A549 treated with Hydrocortisone at 1 μM for 4 hours (cell line): Measurements from ENCODE around the gene SLC25A29. TPM values are rescaled to one million over a fixed set of nuclear protein-coding genes. Genes with fewer than 3 reads are reported as not detected.

ENCODE experiments used
- total RNA-seq: library from RNA; stranded (reverse); fragments of 200-300 nt; extraction: Qiagen RNA extraction; gene quantifications from 5 replicates; pipeline ENCODE4 v1.2.3, GENCODE V29; 2022

Gene SLC25A29, protein sequence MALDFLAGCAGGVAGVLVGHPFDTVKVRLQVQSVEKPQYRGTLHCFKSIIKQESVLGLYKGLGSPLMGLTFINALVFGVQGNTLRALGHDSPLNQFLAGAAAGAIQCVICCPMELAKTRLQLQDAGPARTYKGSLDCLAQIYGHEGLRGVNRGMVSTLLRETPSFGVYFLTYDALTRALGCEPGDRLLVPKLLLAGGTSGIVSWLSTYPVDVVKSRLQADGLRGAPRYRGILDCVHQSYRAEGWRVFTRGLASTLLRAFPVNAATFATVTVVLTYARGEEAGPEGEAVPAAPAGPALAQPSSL
- 7.5 to 10.0 TPM (median 9.7 TPM) in 5 replicates for total RNA-seq

DNA sequence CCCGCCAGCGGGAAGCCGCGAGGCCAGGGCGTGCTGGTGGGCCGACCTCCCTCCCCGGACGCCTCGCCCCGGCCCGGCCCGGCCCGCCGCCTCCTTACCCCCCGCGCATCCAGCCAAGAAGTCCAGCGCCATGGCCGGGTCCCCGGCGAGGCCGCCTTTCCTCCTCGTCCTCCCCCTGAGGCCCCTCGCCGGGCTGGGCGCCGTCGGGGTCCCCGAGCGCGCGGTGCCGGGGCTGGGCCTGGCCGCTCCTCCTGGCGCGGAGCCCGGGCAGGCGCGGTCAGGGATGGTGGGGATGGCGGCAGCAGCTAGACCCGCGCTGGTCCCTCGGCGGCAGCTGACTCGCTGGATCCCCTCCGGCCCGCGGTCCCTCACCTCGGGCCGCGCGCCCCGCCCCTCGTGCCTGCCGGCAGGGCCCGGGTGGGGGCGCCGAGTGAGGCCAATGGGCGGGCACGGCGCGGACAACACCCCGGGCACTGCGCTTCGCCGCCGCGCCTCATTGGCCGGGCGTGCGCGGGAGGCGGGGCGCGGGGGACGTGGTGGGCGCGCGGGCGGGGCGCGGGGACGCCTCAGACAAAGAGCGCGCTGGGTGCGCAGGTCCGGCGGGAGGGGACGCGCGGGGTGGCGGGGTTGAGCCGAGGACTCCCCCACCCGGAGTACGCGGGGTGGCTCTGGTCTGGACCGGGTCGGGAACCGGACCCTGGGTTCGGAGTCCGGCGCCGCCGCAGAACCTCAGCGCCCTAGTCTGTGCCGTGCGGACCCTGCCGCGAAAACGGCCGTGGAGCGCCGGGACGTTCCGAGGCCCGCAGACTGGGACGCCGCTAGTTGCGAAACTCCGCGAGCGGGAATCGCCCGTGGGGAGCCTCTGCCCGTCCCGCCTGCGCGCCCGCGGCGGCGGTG lies at the start of gene SLC25A29:
SLC25A29 (minus strand) TSS at position 344 of the 897 bp plus-strand sequence; CDS start at position 132, 212 bp downstream.

DNA sequence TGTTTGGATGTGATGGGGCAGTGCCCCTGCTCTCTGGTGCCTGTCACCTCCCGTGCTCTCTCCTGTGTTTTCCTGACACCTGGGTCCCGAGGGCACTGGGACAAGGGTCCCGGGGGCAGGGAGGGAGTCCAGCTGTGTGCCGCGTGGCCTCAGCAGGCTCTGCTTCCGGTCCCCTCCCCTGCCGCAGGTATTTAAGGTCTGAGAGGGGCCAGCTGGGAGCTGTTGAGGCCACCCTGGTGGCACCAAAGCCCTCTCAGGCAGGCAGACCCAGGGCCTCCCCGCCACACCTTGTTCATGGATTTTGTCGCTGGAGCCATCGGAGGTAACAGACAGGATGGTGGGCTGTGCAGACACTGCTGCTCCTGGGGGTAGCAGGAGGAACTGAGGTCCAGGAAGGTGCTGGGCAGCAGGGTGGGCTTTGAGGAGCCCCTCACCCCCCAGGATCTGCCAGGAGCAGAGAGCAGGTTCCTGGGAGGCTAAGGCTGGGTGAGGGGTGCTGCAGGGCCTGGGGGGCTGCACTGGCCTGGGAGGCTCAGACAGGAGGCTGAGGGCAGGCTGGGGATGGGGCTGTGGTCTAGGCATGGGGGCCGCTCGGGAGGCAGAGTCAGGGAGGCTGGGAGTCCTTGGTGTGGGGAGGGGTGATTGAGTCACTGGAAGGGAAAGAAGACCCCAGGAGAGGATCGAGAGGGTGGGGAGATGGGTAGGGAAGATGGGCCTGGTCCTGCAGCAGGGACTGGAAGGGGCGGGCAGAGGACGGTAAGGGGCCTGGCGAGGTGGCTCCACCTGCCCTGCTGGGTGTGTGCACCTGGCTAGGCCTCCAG lies 17.1 kb upstream of the SLC25A29 start, which contains the start of gene SLC25A47:
SLC25A47 (plus strand) TSS at position 219 of the 821 bp plus-strand sequence; CDS start at position 295, 76 bp downstream.

Other genes starting within 250 kb of the SLC25A29 start
- gene EVL, start 241.0 kb downstream of the SLC25A29 start, total RNA-seq: 28.4 to 31.1 TPM (median 29.7 TPM) in 5 replicates
- gene DEGS2, start 146.8 kb downstream of the SLC25A29 start, total RNA-seq: 1.5 to 3.9 TPM (median 2.5 TPM) in 5 replicates
- gene YY1, start 67.3 kb downstream of the SLC25A29 start, total RNA-seq: 64.1 to 73.7 TPM (median 69.5 TPM) in 5 replicates
- not detected in 5 replicates for gene SLC25A47, start 16.9 kb upstream of the SLC25A29 start, total RNA-seq
- 8.9 to 10.4 TPM (median 9.5 TPM) in 5 replicates for gene WDR25, start 70.0 kb upstream of the SLC25A29 start, total RNA-seq